HG02970 (cell line): ENCODE results near the gene CDX1.

ENCODE experiments used
- ATAC-seq: cut with Tn5 transposase; IDR thresholded peaks from one replicate; pipeline ENCODE4 v1.9.1; 2021; ENCODE audit warnings: mild to moderate bottlenecking, moderate library complexity, moderate number of reproducible peaks; ENCODE audit not compliant: unreplicated experiment, low FRiP score

CDX1 gene

GRCh38 chr5:150144246-150144801, 22.3 kb upstream of the CDX1 start:
- ATAC-seq: no peak

GRCh38 chr5:150144879-150145278, 21.7 kb upstream of the CDX1 start:
- no peak for ATAC-seq

- ATAC-seq: no peak
Measured at GRCh38 chr5:150146235-150146634, 20.3 kb upstream of the CDX1 start.

GRCh38 chr5:150146862-150147601, 19.5 kb upstream of the CDX1 start:
- no peak for ATAC-seq

- no peak for ATAC-seq
Measured at GRCh38 chr5:150147670-150148069, 18.9 kb upstream of the CDX1 start.

GRCh38 chr5:150148117-150148927, 18.3 kb upstream of the CDX1 start:
- ATAC-seq: no peak

GRCh38 chr5:150149618-150150017, 17.0 kb upstream of the CDX1 start:
- ATAC-seq: no peak

GRCh38 chr5:150152636-150153462, 13.7 kb upstream of the CDX1 start:
- no peak for ATAC-seq

- no peak for ATAC-seq
Measured at GRCh38 chr5:150153483-150153882, 13.1 kb upstream of the CDX1 start.

- ATAC-seq: no peak
Measured at GRCh38 chr5:150153957-150154617, 12.5 kb upstream of the CDX1 start.

- ATAC-seq: no peak
Measured at GRCh38 chr5:150154618-150155128, 11.9 kb upstream of the CDX1 start.

- ATAC-seq: no peak
Measured at GRCh38 chr5:150155258-150156026, 11.1 kb upstream of the CDX1 start, which contains the start of gene PDGFRB. Gene PDGFRB (minus strand): TSS chr5:150155845. CDS start chr5:150137047, 18,798 bp downstream.

- ATAC-seq: no peak
Measured at GRCh38 chr5:150156027-150156368, 10.6 kb upstream of the CDX1 start.

- ATAC-seq: no peak
Measured at GRCh38 chr5:150156540-150156939, 10.0 kb upstream of the CDX1 start.

GRCh38 chr5:150157168-150157567, 9.4 kb upstream of the CDX1 start:
- ATAC-seq: no peak

- no peak for ATAC-seq
Measured at GRCh38 chr5:150158170-150158949, 8.2 kb upstream of the CDX1 start.

- ATAC-seq: no peak
Measured at GRCh38 chr5:150159031-150159430, 7.5 kb upstream of the CDX1 start.

- ATAC-seq: no peak
Measured at GRCh38 chr5:150159741-150160179, 6.8 kb upstream of the CDX1 start.
